ENCODE measurements around the gene FUBP1. TPM values are rescaled to one million over a fixed set of nuclear protein-coding genes. Genes with fewer than 3 reads are reported as not detected.

Gene FUBP1, protein sequence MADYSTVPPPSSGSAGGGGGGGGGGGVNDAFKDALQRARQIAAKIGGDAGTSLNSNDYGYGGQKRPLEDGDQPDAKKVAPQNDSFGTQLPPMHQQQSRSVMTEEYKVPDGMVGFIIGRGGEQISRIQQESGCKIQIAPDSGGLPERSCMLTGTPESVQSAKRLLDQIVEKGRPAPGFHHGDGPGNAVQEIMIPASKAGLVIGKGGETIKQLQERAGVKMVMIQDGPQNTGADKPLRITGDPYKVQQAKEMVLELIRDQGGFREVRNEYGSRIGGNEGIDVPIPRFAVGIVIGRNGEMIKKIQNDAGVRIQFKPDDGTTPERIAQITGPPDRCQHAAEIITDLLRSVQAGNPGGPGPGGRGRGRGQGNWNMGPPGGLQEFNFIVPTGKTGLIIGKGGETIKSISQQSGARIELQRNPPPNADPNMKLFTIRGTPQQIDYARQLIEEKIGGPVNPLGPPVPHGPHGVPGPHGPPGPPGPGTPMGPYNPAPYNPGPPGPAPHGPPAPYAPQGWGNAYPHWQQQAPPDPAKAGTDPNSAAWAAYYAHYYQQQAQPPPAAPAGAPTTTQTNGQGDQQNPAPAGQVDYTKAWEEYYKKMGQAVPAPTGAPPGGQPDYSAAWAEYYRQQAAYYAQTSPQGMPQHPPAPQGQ
- total RNA-seq: 90.8 and 108 TPM in 2 replicates

DNA sequence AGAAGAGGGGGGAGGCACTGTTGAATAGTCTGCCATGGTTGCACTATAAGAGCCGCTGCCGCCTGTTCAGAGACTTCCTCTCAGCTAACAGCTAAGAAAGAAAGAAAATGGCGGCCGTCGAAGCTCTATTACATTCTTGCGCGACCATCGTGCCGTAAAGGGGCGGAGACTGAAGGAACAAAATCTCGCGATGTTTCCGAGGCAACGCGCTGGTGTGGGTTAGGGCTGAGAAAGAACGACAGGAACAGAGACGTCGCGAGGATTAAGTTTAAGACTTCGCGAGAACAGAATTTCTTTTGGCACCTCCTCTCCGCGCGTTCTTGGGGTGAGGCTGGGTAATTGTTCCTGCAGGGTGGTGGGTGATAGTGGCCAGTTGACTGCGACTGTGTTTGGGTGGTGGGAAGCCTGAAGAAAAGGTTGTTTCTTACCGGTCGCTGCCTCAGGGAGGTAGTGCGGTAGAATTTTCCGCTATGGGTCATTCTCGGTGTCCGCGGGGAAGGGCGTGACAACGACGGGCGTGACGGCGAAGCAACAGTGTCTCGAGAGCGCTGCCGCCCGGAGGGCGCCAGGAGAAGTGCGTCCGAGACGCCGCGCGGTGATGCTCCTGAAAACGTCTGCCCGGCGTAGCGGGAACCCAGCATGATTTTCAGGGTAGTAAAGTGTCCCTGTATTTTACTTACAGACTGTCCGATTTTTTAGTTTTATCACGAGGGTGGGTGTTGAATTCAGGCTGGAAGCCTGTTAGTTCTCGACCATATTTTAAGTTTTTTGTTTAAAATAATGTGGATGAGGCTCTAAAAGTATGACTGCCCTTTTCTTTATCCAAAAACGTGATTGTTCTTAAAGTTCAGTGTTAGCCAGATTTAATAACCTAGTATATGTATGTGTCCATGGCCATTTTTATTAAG, at the start of gene FUBP1:
Gene FUBP1 (minus strand): TSS at position 104 of the 908 bp plus-strand sequence. CDS start 68 bp downstream, at position 36.

DNA sequence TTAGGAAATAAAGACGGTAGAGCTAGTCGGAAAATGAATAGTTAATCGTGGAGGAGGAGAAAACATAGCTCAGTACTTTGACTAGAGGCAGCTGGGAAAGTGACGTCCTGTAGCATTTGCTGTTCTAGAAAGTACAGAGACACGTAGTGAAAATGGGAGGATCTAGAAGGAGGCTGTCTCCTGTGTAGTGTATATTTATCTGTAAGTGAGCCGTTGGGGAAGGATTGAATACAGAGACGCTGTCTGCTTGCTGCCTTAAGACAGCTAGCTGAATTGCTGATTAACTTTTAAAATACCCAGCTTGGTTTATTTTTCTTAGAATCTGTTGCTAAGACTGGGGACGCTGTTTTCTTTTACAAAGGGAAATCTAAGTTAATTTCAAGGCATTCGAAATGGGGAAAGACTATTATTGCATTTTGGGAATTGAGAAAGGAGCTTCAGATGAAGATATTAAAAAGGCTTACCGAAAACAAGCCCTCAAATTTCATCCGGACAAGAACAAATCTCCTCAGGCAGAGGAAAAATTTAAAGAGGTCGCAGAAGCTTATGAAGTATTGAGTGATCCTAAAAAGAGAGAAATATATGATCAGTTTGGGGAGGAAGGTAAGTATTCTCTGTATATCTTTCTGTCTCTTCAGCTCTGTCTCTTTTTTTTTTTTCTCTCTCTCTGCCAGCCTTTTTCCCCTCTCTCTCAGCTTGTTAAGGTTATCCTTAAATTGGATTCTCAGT, 26.0 kb upstream of the FUBP1 start, which contains the start of gene DNAJB4:
Gene DNAJB4 (plus strand): TSS at position 221 of the 729 bp plus-strand sequence. CDS start 172 bp downstream, at position 393.

Small RNA genes lying within 50 kb of the gene (small RNA-seq; reads per million reads assigned to genes)
- gene AC103591.3: 1.3 reads per million, percentile 29 among the genes with 10 or more reads in this experiment

Other genes starting within 250 kb of the FUBP1 start
- gene USP33, start 219.2 kb downstream of the FUBP1 start, total RNA-seq: 92.5 and 107 TPM in 2 replicates
- 15.5 and 17.4 TPM in 2 replicates for gene MIGA1, start 199.4 kb downstream of the FUBP1 start, total RNA-seq
- gene NEXN, start 90.4 kb downstream of the FUBP1 start, total RNA-seq: 5.4 and 9.6 TPM in 2 replicates
- gene DNAJB4, start 25.9 kb upstream of the FUBP1 start, total RNA-seq: 25.2 and 38.4 TPM in 2 replicates
- under 0.01 and 0.12 TPM in 2 replicates for gene GIPC2, start 66.9 kb upstream of the FUBP1 start, total RNA-seq